WI38 (cell line): ENCODE measurements around the gene SPO11.

Experiments
- H3K4me3 ChIP-seq: 2 replicates; pipeline ENCODE4 v1.5.1; 2011; ENCODE audit warnings: low read depth, mild to moderate bottlenecking, control low read depth, low read length
- TF ChIP-seq, protein P1 (sequence below): IDR thresholded peaks from 2 replicates; pipeline ENCODE4 v1.5.1; 2012; ENCODE audit warnings: low read depth, mild to moderate bottlenecking, control low read depth, low read length

SPO11 gene

DNA sequence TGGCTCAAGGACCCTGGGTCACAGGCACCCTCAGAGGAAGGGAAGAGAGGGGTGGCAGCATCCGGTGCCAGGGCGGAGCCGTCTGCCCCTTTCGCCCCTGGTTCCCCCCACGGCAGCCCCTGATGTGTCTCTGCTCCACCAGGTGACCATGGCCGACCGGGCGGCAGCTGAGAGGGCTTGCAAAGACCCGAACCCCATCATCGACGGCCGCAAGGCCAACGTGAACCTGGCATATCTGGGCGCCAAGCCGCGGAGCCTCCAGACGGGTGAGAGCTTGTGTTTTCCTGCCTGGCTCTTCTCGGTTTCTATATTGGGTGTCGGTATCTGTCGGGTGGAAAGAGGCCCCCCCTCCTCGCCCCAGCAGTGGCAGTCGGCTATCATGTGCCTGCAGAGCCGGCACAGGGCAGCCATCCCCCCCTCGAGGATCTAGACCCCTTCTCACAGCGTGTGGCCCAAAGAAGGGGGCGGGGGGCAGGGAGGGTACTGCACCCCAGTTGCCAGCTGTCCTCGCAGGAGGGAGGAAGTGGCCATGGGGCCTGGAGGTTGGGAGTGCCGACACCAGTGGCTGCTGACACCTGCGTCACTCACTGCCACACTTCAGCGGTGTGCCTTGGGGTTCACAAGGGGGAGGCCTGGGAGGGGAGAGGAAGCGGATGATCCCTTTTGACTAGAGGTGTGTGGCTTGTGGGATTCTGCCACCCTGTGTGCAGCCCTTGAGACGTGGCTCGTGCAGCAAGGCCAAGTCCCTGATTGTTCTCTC is 63.1 kb downstream of the SPO11 start:
- H3K4me3 ChIP-seq: peak overlapping the region; percentile 69
- TF ChIP-seq, protein P1, sequence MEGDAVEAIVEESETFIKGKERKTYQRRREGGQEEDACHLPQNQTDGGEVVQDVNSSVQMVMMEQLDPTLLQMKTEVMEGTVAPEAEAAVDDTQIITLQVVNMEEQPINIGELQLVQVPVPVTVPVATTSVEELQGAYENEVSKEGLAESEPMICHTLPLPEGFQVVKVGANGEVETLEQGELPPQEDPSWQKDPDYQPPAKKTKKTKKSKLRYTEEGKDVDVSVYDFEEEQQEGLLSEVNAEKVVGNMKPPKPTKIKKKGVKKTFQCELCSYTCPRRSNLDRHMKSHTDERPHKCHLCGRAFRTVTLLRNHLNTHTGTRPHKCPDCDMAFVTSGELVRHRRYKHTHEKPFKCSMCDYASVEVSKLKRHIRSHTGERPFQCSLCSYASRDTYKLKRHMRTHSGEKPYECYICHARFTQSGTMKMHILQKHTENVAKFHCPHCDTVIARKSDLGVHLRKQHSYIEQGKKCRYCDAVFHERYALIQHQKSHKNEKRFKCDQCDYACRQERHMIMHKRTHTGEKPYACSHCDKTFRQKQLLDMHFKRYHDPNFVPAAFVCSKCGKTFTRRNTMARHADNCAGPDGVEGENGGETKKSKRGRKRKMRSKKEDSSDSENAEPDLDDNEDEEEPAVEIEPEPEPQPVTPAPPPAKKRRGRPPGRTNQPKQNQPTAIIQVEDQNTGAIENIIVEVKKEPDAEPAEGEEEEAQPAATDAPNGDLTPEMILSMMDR: no peak
